ENCODE results near the gene AGBL1.

Gene AGBL1

GRCh38 chr15:86915811-86916331 lies 836.2 kb downstream of the AGBL1 start:
- no peak overlapping the region for H4K91ac ChIP-seq (ENCODE audit: low read depth, low read length, poor library complexity)
- no peak overlapping the region for H2BK5ac ChIP-seq (ENCODE audit: low read length)
- no CpG with 5 or more reads among the region's 12 CpGs for WGBS, 2 donors (ENCODE audit: extremely low coverage in 2 of 2, insufficient read length in 2 of 2, insufficient replicate concordance in 1 of 2)
- H2AK5ac ChIP-seq (ENCODE audit: low read depth, low read length) = no peak overlapping the region
- no peak overlapping the region for H2BK15ac ChIP-seq (ENCODE audit: low read length)
- H2BK12ac ChIP-seq (ENCODE audit: low read length) = no peak overlapping the region
- no peak overlapping the region for H4K8ac ChIP-seq (ENCODE audit: low read depth, low read length)
- H2AFZ ChIP-seq (ENCODE audit: low read length) = no peak overlapping the region
- no peak overlapping the region for H2BK120ac ChIP-seq (ENCODE audit: low read depth, low read length)
- H3K23ac ChIP-seq (ENCODE audit: low read depth, low read length, poor library complexity) = no peak overlapping the region
- peaks cover 3 to 11% of the 10 kb centered on the region in 2 donors for H3K4me1 ChIP-seq (ENCODE audit: control insufficient read depth in 2 of 2, insufficient read depth in 1 of 2, low read depth in 1 of 2, low read length in 2 of 2)
- H3K14ac ChIP-seq (ENCODE audit: low read length) = no peak overlapping the region
- no peaks in the 10 kb centered on the region for H3K9me3 ChIP-seq (replicated peaks in 1 of 2; ENCODE audit: control insufficient read depth in 2 of 2, insufficient read depth in 1 of 2, low read depth in 1 of 2, low read length in 2 of 2)
- no peak overlapping the region for H3K18ac ChIP-seq (ENCODE audit: low read length)
- no peaks in the 10 kb centered on the region for H3K79me1 ChIP-seq (ENCODE audit: low read depth, low read length)
- DNase-seq (ENCODE audit: low spot score) = peak; percentile 56
- no peaks in the 10 kb centered on the region for H3K27me3 ChIP-seq (ENCODE audit: control insufficient read depth in 3 of 3, insufficient read depth in 3 of 3, low read depth in 1 of 3, low read length in 3 of 3)
- H3K27ac ChIP-seq (replicated peaks; ENCODE audit: low read length) = no peak overlapping the region
- no peak overlapping the region for H3K4me3 ChIP-seq (ENCODE audit: low read length in 2 of 2)
- no peaks in the 10 kb centered on the region for H3K36me3 ChIP-seq (replicated peaks in 1 of 2; ENCODE audit: control insufficient read depth in 2 of 2, insufficient read depth in 2 of 2, low read length in 2 of 2)
- H3K4me2 ChIP-seq (ENCODE audit: insufficient read depth, low read length, poor library complexity, severe bottlenecking) = no peak overlapping the region
- H3K4ac ChIP-seq (ENCODE audit: low read length) = no peak overlapping the region
- H3K9ac ChIP-seq (ENCODE audit: low read depth, low read length, poor library complexity) = no peak overlapping the region

- no peaks in the 10 kb centered on the region for H3K27me3 ChIP-seq (ENCODE audit: control insufficient read depth in 3 of 3, insufficient read depth in 3 of 3, low read depth in 1 of 3, low read length in 3 of 3)
- no peak overlapping the region for H3K14ac ChIP-seq (ENCODE audit: low read length)
- H3K4me1 ChIP-seq (ENCODE audit: control insufficient read depth in 2 of 2, insufficient read depth in 1 of 2, low read depth in 1 of 2, low read length in 2 of 2) = peaks cover 3 to 11% of the 10 kb centered on the region in 2 donors
- peak overlapping the region; percentile 15 for H3K18ac ChIP-seq (ENCODE audit: low read length)
- H3K23ac ChIP-seq (ENCODE audit: low read depth, low read length, poor library complexity) = no peak overlapping the region
- H3K4ac ChIP-seq (ENCODE audit: low read length) = no peak overlapping the region
- DNase-seq (ENCODE audit: low spot score) = no peak
- H3K9ac ChIP-seq (ENCODE audit: low read depth, low read length, poor library complexity) = no peak overlapping the region
- H2AK5ac ChIP-seq (ENCODE audit: low read depth, low read length) = no peak overlapping the region
- no CpG with 5 or more reads among the region's 12 CpGs for WGBS, 2 donors (ENCODE audit: extremely low coverage in 2 of 2, insufficient read length in 2 of 2, insufficient replicate concordance in 1 of 2)
- H3K4me3 ChIP-seq (ENCODE audit: low read length in 2 of 2) = no peak overlapping the region
- H2BK15ac ChIP-seq (ENCODE audit: low read length) = peak overlapping the region; percentile 6
- no peak overlapping the region for H4K91ac ChIP-seq (ENCODE audit: low read depth, low read length, poor library complexity)
- no peak overlapping the region for H2BK5ac ChIP-seq (ENCODE audit: low read length)
- peak overlapping the region; percentile 37 for H3K27ac ChIP-seq (replicated peaks; ENCODE audit: low read length)
- H2BK12ac ChIP-seq (ENCODE audit: low read length) = no peak overlapping the region
- no peak overlapping the region for H4K8ac ChIP-seq (ENCODE audit: low read depth, low read length)
- no peaks in the 10 kb centered on the region for H3K36me3 ChIP-seq (replicated peaks in 1 of 2; ENCODE audit: control insufficient read depth in 2 of 2, insufficient read depth in 2 of 2, low read length in 2 of 2)
- H3K4me2 ChIP-seq (ENCODE audit: insufficient read depth, low read length, poor library complexity, severe bottlenecking) = no peak overlapping the region
- peak overlapping the region; percentile 8 for H2AFZ ChIP-seq (ENCODE audit: low read length)
- no peaks in the 10 kb centered on the region for H3K79me1 ChIP-seq (ENCODE audit: low read depth, low read length)
- H2BK120ac ChIP-seq (ENCODE audit: low read depth, low read length) = no peak overlapping the region
- no peaks in the 10 kb centered on the region for H3K9me3 ChIP-seq (replicated peaks in 1 of 2; ENCODE audit: control insufficient read depth in 2 of 2, insufficient read depth in 1 of 2, low read depth in 1 of 2, low read length in 2 of 2)
Measured at GRCh38 chr15:86916671-86917360, 837.1 kb downstream of the AGBL1 start.

- H4K8ac ChIP-seq (ENCODE audit: low read depth, low read length) = no peak overlapping the region
- WGBS, 2 donors (ENCODE audit: extremely low coverage in 2 of 2, insufficient read length in 2 of 2, insufficient replicate concordance in 1 of 2) = no CpG with 5 or more reads among the region's 5 CpGs
Measured at GRCh38 chr15:86917361-86917671, 837.6 kb downstream of the AGBL1 start.

GRCh38 chr15:86919581-86919980 lies 839.9 kb downstream of the AGBL1 start:
- Histone ChIP-seq H3K27me3 (ENCODE audit: control insufficient read depth in 3 of 3, insufficient read depth in 3 of 3, low read depth in 1 of 3, low read length in 3 of 3) (no peaks in the 10 kb centered on the region), H3K4me3 (ENCODE audit: low read length in 2 of 2) (no peak overlapping the region), H3K4ac (ENCODE audit: low read length) (no peak overlapping the region), H3K36me3 (replicated peaks in 1 of 2; ENCODE audit: control insufficient read depth in 2 of 2, insufficient read depth in 2 of 2, low read length in 2 of 2) (no peaks in the 10 kb centered on the region), H3K27ac (replicated peaks; ENCODE audit: low read length) (no peak overlapping the region), H3K14ac (ENCODE audit: low read length) (no peak overlapping the region), H2AK5ac (ENCODE audit: low read depth, low read length) (no peak overlapping the region), H3K18ac (ENCODE audit: low read length) (no peak overlapping the region), H4K8ac (ENCODE audit: low read depth, low read length) (no peak overlapping the region), H4K91ac (ENCODE audit: low read depth, low read length, poor library complexity) (no peak overlapping the region), H3K4me1 (ENCODE audit: control insufficient read depth in 2 of 2, insufficient read depth in 1 of 2, low read depth in 1 of 2, low read length in 2 of 2) (peaks cover 3 to 11% of the 10 kb centered on the region in 2 donors), H2BK15ac (ENCODE audit: low read length) (no peak overlapping the region), H2AFZ (ENCODE audit: low read length) (no peak overlapping the region), H3K23ac (ENCODE audit: low read depth, low read length, poor library complexity) (no peak overlapping the region), H2BK12ac (ENCODE audit: low read length) (no peak overlapping the region), H3K4me2 (ENCODE audit: insufficient read depth, low read length, poor library complexity, severe bottlenecking) (no peak overlapping the region), H3K9me3 (replicated peaks in 1 of 2; ENCODE audit: control insufficient read depth in 2 of 2, insufficient read depth in 1 of 2, low read depth in 1 of 2, low read length in 2 of 2) (no peaks in the 10 kb centered on the region), H2BK5ac (ENCODE audit: low read length) (no peak overlapping the region), H2BK120ac (ENCODE audit: low read depth, low read length) (no peak overlapping the region), H3K79me1 (ENCODE audit: low read depth, low read length) (no peaks in the 10 kb centered on the region), H3K9ac (ENCODE audit: low read depth, low read length, poor library complexity) (no peak overlapping the region)
- no CpG with 5 or more reads among the region's 4 CpGs for WGBS, 2 donors (ENCODE audit: extremely low coverage in 2 of 2, insufficient read length in 2 of 2, insufficient replicate concordance in 1 of 2)
- no peak for DNase-seq (ENCODE audit: low spot score)

More at GRCh38 chr15:86917361-86917671, 837.6 kb downstream of the AGBL1 start:
- no peak overlapping the region for H3K4ac ChIP-seq (ENCODE audit: low read length)
- no peak overlapping the region for H2AK5ac ChIP-seq (ENCODE audit: low read depth, low read length)
- no peaks in the 10 kb centered on the region for H3K27me3 ChIP-seq (ENCODE audit: control insufficient read depth in 3 of 3, insufficient read depth in 3 of 3, low read depth in 1 of 3, low read length in 3 of 3)
- H3K79me1 ChIP-seq (ENCODE audit: low read depth, low read length) = no peaks in the 10 kb centered on the region
- H3K4me2 ChIP-seq (ENCODE audit: insufficient read depth, low read length, poor library complexity, severe bottlenecking) = no peak overlapping the region
- no peaks in the 10 kb centered on the region for H3K9me3 ChIP-seq (replicated peaks in 1 of 2; ENCODE audit: control insufficient read depth in 2 of 2, insufficient read depth in 1 of 2, low read depth in 1 of 2, low read length in 2 of 2)
- H3K36me3 ChIP-seq (replicated peaks in 1 of 2; ENCODE audit: control insufficient read depth in 2 of 2, insufficient read depth in 2 of 2, low read length in 2 of 2) = no peaks in the 10 kb centered on the region
- no peak overlapping the region for H3K14ac ChIP-seq (ENCODE audit: low read length)
- peak overlapping the region; percentile 7 for H3K9ac ChIP-seq (ENCODE audit: low read depth, low read length, poor library complexity)
- no peak overlapping the region for H2BK120ac ChIP-seq (ENCODE audit: low read depth, low read length)
- no peak overlapping the region for H2BK15ac ChIP-seq (ENCODE audit: low read length)
- H3K4me1 ChIP-seq (ENCODE audit: control insufficient read depth in 2 of 2, insufficient read depth in 1 of 2, low read depth in 1 of 2, low read length in 2 of 2) = peaks cover 3 to 11% of the 10 kb centered on the region in 2 donors
- peak overlapping the region; percentile 1 for H2BK12ac ChIP-seq (ENCODE audit: low read length)
- no peak overlapping the region for H3K27ac ChIP-seq (replicated peaks; ENCODE audit: low read length)
- peak overlapping the region; percentile 15 for H3K18ac ChIP-seq (ENCODE audit: low read length)
- DNase-seq (ENCODE audit: low spot score) = no peak
- no peak overlapping the region for H3K23ac ChIP-seq (ENCODE audit: low read depth, low read length, poor library complexity)
- H2AFZ ChIP-seq (ENCODE audit: low read length) = peak overlapping the region; percentile 8
- H4K91ac ChIP-seq (ENCODE audit: low read depth, low read length, poor library complexity) = no peak overlapping the region
- H3K4me3 ChIP-seq (ENCODE audit: low read length in 2 of 2) = no peak overlapping the region
- no peak overlapping the region for H2BK5ac ChIP-seq (ENCODE audit: low read length)
